ENCODE measurements around the gene RHO.

- TF ChIP-seq, protein P1, sequence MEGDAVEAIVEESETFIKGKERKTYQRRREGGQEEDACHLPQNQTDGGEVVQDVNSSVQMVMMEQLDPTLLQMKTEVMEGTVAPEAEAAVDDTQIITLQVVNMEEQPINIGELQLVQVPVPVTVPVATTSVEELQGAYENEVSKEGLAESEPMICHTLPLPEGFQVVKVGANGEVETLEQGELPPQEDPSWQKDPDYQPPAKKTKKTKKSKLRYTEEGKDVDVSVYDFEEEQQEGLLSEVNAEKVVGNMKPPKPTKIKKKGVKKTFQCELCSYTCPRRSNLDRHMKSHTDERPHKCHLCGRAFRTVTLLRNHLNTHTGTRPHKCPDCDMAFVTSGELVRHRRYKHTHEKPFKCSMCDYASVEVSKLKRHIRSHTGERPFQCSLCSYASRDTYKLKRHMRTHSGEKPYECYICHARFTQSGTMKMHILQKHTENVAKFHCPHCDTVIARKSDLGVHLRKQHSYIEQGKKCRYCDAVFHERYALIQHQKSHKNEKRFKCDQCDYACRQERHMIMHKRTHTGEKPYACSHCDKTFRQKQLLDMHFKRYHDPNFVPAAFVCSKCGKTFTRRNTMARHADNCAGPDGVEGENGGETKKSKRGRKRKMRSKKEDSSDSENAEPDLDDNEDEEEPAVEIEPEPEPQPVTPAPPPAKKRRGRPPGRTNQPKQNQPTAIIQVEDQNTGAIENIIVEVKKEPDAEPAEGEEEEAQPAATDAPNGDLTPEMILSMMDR (IDR thresholded peaks at IDR 0.05), result no peak
- TF ChIP-seq EZH2 (IDR thresholded peaks at IDR 0.05; ENCODE audit: borderline replicate concordance, insufficient read depth, low read depth, low read length, poor library complexity, severe bottlenecking), result no peak
These were observed 29.1 kb downstream of the RHO start for GRCh38 chr3:129557548-129557894.

All from B cell (primary cell).